ENCODE data around the gene DAPK1.

The DAPK1 gene

GRCh38 chr9:87650611-87651295 is 153.1 kb downstream of the DAPK1 start:
- DNase-seq = no peak

- DNase-seq = no peak
Measured at GRCh38 chr9:87651431-87651830, 153.8 kb downstream of the DAPK1 start.

- DNase-seq = peak; percentile 77
Measured at GRCh38 chr9:87653941-87654340, 156.3 kb downstream of the DAPK1 start.

GRCh38 chr9:87655731-87656130 is 158.1 kb downstream of the DAPK1 start:
- DNase-seq = no peak

GRCh38 chr9:87656485-87656884 is 158.8 kb downstream of the DAPK1 start:
- DNase-seq = no peak

- DNase-seq = peak; percentile 84
Measured at GRCh38 chr9:87657190-87657589, 159.5 kb downstream of the DAPK1 start.

- no peak for DNase-seq
Measured at GRCh38 chr9:87657893-87658292, 160.2 kb downstream of the DAPK1 start.

GRCh38 chr9:87658511-87658910 is 160.8 kb downstream of the DAPK1 start:
- no peak for DNase-seq

- DNase-seq = no peak
Measured at GRCh38 chr9:87659534-87660419, 162.1 kb downstream of the DAPK1 start.

GRCh38 chr9:87661241-87661640 is 163.6 kb downstream of the DAPK1 start:
- DNase-seq = no peak

GRCh38 chr9:87662808-87663528 is 165.3 kb downstream of the DAPK1 start:
- DNase-seq = peak; percentile 52

GRCh38 chr9:87663556-87663955 is 165.9 kb downstream of the DAPK1 start:
- no peak for DNase-seq

GRCh38 chr9:87664153-87665060 is 166.7 kb downstream of the DAPK1 start:
- DNase-seq = no peak

- no peak for DNase-seq
Measured at GRCh38 chr9:87665505-87665904, 167.8 kb downstream of the DAPK1 start.

GRCh38 chr9:87667164-87667738 is 169.6 kb downstream of the DAPK1 start:
- peak; percentile 49 for DNase-seq

- no peak for DNase-seq
Measured at GRCh38 chr9:87668222-87668621, 170.6 kb downstream of the DAPK1 start.

- no peak for DNase-seq
Measured at GRCh38 chr9:87668722-87669121, 171.1 kb downstream of the DAPK1 start.

GRCh38 chr9:87670572-87671264 is 173.1 kb downstream of the DAPK1 start:
- DNase-seq = no peak

- DNase-seq = no peak
Measured at GRCh38 chr9:87671478-87671877, 173.8 kb downstream of the DAPK1 start.

GRCh38 chr9:87671925-87672324 is 174.3 kb downstream of the DAPK1 start:
- DNase-seq = no peak

GRCh38 chr9:87672586-87672985 is 174.9 kb downstream of the DAPK1 start:
- DNase-seq = no peak

Measured in inflammatory macrophage treated with lipopolysaccharide for 4 hours (primary cell).